ENCODE results near the gene MTUS2. TPM values are rescaled to one million over a fixed set of nuclear protein-coding genes. Genes with fewer than 3 reads are reported as not detected.

MTUS2 gene
- total and polyA plus RNA-seq, 2 of the 8 experiments (the other 6 are each of a cell fraction or from before 2014, with no cell fraction given) = 0.18 to 0.80 TPM

DNA sequence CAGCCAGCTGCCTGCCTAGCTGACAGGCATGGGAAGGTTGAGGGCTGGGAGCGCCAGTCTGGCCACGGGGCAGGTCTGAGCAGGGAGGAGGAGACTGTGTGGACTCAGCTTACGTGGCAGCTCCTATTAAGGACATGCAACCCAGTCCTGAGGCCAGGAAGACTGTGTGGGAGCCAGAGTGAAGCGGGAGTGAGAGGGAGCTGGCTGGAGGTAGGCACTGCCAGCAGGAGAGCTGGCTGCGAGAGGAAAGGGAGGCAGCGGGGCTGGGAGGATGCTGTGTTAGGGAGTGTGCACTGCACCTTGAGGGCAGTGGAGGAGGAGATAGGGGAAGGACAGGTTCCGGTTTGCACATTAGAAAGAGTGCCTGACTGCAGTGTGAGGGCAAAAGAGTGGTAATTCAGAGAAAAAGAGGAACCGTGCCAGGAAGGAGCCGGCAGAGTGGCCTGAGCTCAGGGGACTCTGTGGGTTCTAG is 676.1 kb downstream of the MTUS2 start (continued):
- TF ChIP-seq SAP30 (IDR thresholded peaks at IDR 0.05; ENCODE audit: insufficient read depth, insufficient replicate concordance, low read length) (no peak), YY1 (IDR thresholded peaks at IDR 0.05; ENCODE audit: low read depth, low read length) (no peak), POLR2AphosphoS5 (IDR thresholded peaks at IDR 0.05; ENCODE audit: low read depth, low read length) (no peak), TEAD4 (IDR thresholded peaks at IDR 0.05; ENCODE audit: low read depth, low read length) (no peak)
- TF ChIP-seq, protein P1, sequence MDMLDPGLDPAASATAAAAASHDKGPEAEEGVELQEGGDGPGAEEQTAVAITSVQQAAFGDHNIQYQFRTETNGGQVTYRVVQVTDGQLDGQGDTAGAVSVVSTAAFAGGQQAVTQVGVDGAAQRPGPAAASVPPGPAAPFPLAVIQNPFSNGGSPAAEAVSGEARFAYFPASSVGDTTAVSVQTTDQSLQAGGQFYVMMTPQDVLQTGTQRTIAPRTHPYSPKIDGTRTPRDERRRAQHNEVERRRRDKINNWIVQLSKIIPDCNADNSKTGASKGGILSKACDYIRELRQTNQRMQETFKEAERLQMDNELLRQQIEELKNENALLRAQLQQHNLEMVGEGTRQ (IDR thresholded peaks at IDR 0.05; ENCODE audit: low read length) = no peak
